ENCODE data around the gene COMT. TPM values are rescaled to one million over a fixed set of nuclear protein-coding genes. Genes with fewer than 3 reads are reported as not detected.

Gene COMT
- total RNA-seq, 1 experiment from 2014 or later: 30.8 TPM

GRCh38 chr22:19929586-19930550 is 11.7 kb upstream of the COMT start:
- CTCF ChIA-PET: interaction anchor here (1.4 kb wide), 1 partner anchor 199 kb away, joined by 4 read pairs; no protein-coding TSS in a partner anchor
- DNase-seq (ENCODE audit: low spot score) (no peak), ATAC-seq (no peak)
- Mint-ChIP-seq H3K27me3 (ENCODE audit: low read depth) (no peaks in the 10 kb centered on the region; the same call in 1 of the 2 replicates), H3K27ac (peak overlapping the region; percentile 41), H3K4me1 (no peaks in the 10 kb centered on the region), H3K9me3 (peaks cover 2% of the 10 kb centered on the region; the same call in 1 of the 2 replicates), H3K36me3 (peaks cover 2% of the 10 kb centered on the region), H3K4me3 (no peak overlapping the region)
- TF ChIP-seq MXD4 (CRISPR knock-in tag; IDR thresholded peaks at IDR 0.05; ENCODE audit: borderline replicate concordance) (no peak), NFYB (CRISPR knock-in tag; conservative IDR thresholded peaks at IDR 0.05; ENCODE audit: low read depth) (no peak), CBFB (CRISPR knock-in tag; IDR thresholded peaks at IDR 0.05; ENCODE audit: low read depth) (no peak), ZNF425 (CRISPR knock-in tag; conservative IDR thresholded peaks at IDR 0.05) (no peak), NFE2L1 (CRISPR knock-in tag; IDR thresholded peaks at IDR 0.05) (no peak), JUN (CRISPR knock-in tag; IDR thresholded peaks at IDR 0.05) (no peak), ZNF219 (CRISPR knock-in tag; IDR thresholded peaks at IDR 0.05; ENCODE audit: borderline replicate concordance) (no peak), AR (CRISPR knock-in tag; IDR thresholded peaks at IDR 0.05) (no peak), MYBL2 (CRISPR knock-in tag; IDR thresholded peaks at IDR 0.05) (no peak), TEAD4 (CRISPR knock-in tag; IDR thresholded peaks at IDR 0.05) (no peak), RORB (CRISPR knock-in tag; IDR thresholded peaks at IDR 0.05) (no peak), USF2 (CRISPR knock-in tag; IDR thresholded peaks at IDR 0.05) (no peak)
- POLR2A ChIA-PET: no interaction called here

- ChIA-PET POLR2A (no interaction called here), CTCF (interaction anchor here (0.5 to 1.4 kb wide), 2 partner anchors 200 to 331 kb away, joined by 4 to 5 read pairs; no protein-coding TSS in a partner anchor)
- Mint-ChIP-seq H3K4me1 (no peaks in the 10 kb centered on the region), H3K27ac (peak overlapping the region; percentile 41; the same call in 1 of the 2 replicates), H3K9me3 (peaks cover 12% of the 10 kb centered on the region), H3K4me3 (no peak overlapping the region), H3K27me3 (ENCODE audit: low read depth) (peaks cover 3% of the 10 kb centered on the region), H3K36me3 (peaks cover 12% of the 10 kb centered on the region)
- DNase-seq (ENCODE audit: low spot score) (no peak), ATAC-seq (no peak)
- TF ChIP-seq CBFB (CRISPR knock-in tag; IDR thresholded peaks at IDR 0.05; ENCODE audit: low read depth) (no peak), ZBTB21 (CRISPR knock-in tag; IDR thresholded peaks at IDR 0.05; ENCODE audit: borderline replicate concordance) (no peak), ZNF121 (CRISPR knock-in tag; IDR thresholded peaks at IDR 0.05) (no peak), STAT6 (CRISPR knock-in tag; conservative IDR thresholded peaks at IDR 0.05; ENCODE audit: low read depth) (no peak), ZNF416 (CRISPR knock-in tag; IDR thresholded peaks at IDR 0.05) (no peak), PRRX2 (CRISPR knock-in tag; IDR thresholded peaks at IDR 0.05) (no peak)
These were observed 10.8 kb upstream of the COMT start for GRCh38 chr22:19930551-19931486.

Measured in WTC11 (cell line).